Adrenal gland (tissue), 12 donors: ENCODE data around the gene MYL7. TPM values are rescaled to one million over a fixed set of nuclear protein-coding genes. Genes with fewer than 3 reads are reported as not detected.

Experiments
- DNase-seq, 7 donors: peaks; one replicate each; pipeline ENCODE4 v3.0.0-alpha.2; 2019 to 2020
- H3K27ac ChIP-seq, 5 donors: fragments of 200-600 bp; sonication (generic) in 4 of 5; 1 replicate in 3 of 5; 2 replicates in 2 of 5; pipeline versions ENCODE4 v1.5.1 to v1.8.0; 2016 to 2020; ENCODE audit warnings: mild to moderate bottlenecking in 1 of 5
- H3K27me3 ChIP-seq: fragments of 200-600 bp; 2 replicates; pipeline ENCODE4 v1.8.0; 2021
- H3K36me3 ChIP-seq, 2 donors: fragments of 200-600 bp; replicated peaks in 1 of 2; 1 replicate in 1 of 2; 2 replicates in 1 of 2; pipeline versions ENCODE4 v1.5.1 to v1.8.0; 2018 to 2022
- H3K4me1 ChIP-seq, 2 donors: fragments of 200-600 bp; replicated peaks in 1 of 2; 1 replicate in 1 of 2; 2 replicates in 1 of 2; pipeline versions ENCODE4 v1.5.1 to v1.8.0; 2018 to 2021
- H3K4me3 ChIP-seq, 4 donors: fragments of 200-600 bp; sonication (generic) in 3 of 4; one replicate each; pipeline ENCODE4 v1.5.1; 2016 to 2018
- H3K9me3 ChIP-seq, 3 donors: fragments of 200-600 bp; sonication (generic) in 1 of 3; replicated peaks in 1 of 3; 1 replicate in 2 of 3; 2 replicates in 1 of 3; pipeline versions ENCODE4 v1.5.1 to v1.8.0; 2016 to 2021
- POLR2A ChIP-seq, 2 donors: fragments of 450-650 bp; IDR thresholded peaks; one replicate each; pipeline ENCODE4 v1.6.1; 2017; ENCODE audit warnings: antibody characterized with exemption in 2 of 2, mild to moderate bottlenecking in 2 of 2, moderate library complexity in 1 of 2
- whole genome bisulfite sequencing, 4 donors: extraction: QIAGEN DNeasy Blood & Tissue Kit in 2 of 4; methylation state at CpG; one replicate each; pipeline versions ENCODE4 v1.1.5 to v1.1.7; 2013 to 2017; 5-methylcytosine and 5-hydroxymethylcytosine counted together
- intact Hi-C, 2 donors: fragments of 100-400 bp; cut with DNase I; formaldehyde crosslinking; loops; one replicate each; pipeline versions ENCODE4 v1.14.1 to v1.15.0; 2022 to 2023
- polyA plus RNA-seq, 3 donors: library from polyadenylated mRNA; stranded (reverse); fragments of 200-250 nt in 2 of 3; fragments of 350-450 nt in 1 of 3; fragmentation: Illumina TruSeq in 1 of 3; extraction: RNeasy Lipid Tissue Mini Kit (QIAGEN cat#74804) in 1 of 3; gene quantifications; one replicate each; pipeline ENCODE4 v1.2.3, GENCODE V29; 2013 to 2014
- total RNA-seq, 9 donors: library from RNA; depleted of rRNA in 4 of 9; stranded (reverse); fragments of >200 nt in 4 of 9; fragments of 120-200 nt in 1 of 9; fragmentation: NEBNext Ultra II Directional in 1 of 9; extraction: Animal tissue kit (Norgen Biotek cat#: 25700) in 1 of 9; gene quantifications; one replicate each; pipeline versions ENCODE4 v1.1.0 to v1.2.4, GENCODE V29; 2013 to 2023
- TF ChIP-seq, protein P1 (sequence below), 6 experiments: fragments of 450-650 bp in 4 of 6; fragments of 200-600 bp in 2 of 6; sonication (generic) in 1 of 6; IDR thresholded peaks; 1 replicate in 5 of 6; 2 replicates in 1 of 6; pipeline versions ENCODE4 v1.5.1 to v1.8.0; 2016 to 2021; ENCODE audit warnings: antibody characterized with exemption in 6 of 6, mild to moderate bottlenecking in 2 of 6, moderate library complexity in 1 of 6
- donor health status: healthy with polysubstance abuse.
- donor health status: Bipolar disorder and iron deficiency.
- donor health status: DM: yes; HTN: yes; CAD: no.
- donor health status: DM: no; HTN: no; CAD: no.
- donor health status: DM: no; HTN: no; CAD: no.
- donor health status: DM: yes; HTN: yes; CAD: no.

MYL7 gene
- total and polyA plus RNA-seq, 12 donors, result 0.17 to 3.5 (median 0.24) TPM; not detected in 9

DNA sequence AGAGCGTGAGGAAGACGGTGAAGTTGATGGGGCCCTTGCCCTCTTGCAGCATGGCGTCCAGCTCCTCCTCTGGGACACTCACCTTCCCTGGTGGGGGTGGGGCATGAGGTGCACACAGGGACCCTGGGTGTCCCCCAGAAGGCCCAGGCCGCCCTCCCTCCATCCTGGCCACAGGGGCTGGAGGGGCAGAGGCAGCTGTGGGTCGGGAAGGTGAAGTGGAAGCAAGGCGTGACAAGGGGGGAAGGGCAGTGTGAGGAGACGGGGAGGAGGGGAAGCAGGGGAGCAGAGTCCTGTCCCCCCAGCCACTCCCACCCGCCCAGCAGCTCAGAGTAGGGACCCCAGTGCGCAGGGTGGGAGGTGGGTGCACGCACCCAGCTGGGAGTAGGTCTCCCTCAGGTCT, 791 bp downstream of the MYL7 start:
- no peaks in the 10 kb centered on the region for H3K36me3 ChIP-seq
- no peaks in the 10 kb centered on the region for H3K9me3 ChIP-seq
- H3K4me3 ChIP-seq, result no peak overlapping the region
- H3K27me3 ChIP-seq, result peaks cover 8% of the 10 kb centered on the region
- H3K27ac ChIP-seq, result no peak overlapping the region
- 78 to 87% (median 79%) methylated on average over 7 to 10 of the region's 10 CpGs for WGBS, 4 donors
- DNase-seq, result no peak
- H3K4me1 ChIP-seq, result peaks cover under 1 to 2% of the 10 kb centered on the region in 2 donors
- no peak for TF ChIP-seq POLR2A (IDR thresholded peaks at IDR 0.05)
- TF ChIP-seq, protein P1, sequence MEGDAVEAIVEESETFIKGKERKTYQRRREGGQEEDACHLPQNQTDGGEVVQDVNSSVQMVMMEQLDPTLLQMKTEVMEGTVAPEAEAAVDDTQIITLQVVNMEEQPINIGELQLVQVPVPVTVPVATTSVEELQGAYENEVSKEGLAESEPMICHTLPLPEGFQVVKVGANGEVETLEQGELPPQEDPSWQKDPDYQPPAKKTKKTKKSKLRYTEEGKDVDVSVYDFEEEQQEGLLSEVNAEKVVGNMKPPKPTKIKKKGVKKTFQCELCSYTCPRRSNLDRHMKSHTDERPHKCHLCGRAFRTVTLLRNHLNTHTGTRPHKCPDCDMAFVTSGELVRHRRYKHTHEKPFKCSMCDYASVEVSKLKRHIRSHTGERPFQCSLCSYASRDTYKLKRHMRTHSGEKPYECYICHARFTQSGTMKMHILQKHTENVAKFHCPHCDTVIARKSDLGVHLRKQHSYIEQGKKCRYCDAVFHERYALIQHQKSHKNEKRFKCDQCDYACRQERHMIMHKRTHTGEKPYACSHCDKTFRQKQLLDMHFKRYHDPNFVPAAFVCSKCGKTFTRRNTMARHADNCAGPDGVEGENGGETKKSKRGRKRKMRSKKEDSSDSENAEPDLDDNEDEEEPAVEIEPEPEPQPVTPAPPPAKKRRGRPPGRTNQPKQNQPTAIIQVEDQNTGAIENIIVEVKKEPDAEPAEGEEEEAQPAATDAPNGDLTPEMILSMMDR (IDR thresholded peaks at IDR 0.05), result no peak
- intact Hi-C loops, result no loop called here

DNA sequence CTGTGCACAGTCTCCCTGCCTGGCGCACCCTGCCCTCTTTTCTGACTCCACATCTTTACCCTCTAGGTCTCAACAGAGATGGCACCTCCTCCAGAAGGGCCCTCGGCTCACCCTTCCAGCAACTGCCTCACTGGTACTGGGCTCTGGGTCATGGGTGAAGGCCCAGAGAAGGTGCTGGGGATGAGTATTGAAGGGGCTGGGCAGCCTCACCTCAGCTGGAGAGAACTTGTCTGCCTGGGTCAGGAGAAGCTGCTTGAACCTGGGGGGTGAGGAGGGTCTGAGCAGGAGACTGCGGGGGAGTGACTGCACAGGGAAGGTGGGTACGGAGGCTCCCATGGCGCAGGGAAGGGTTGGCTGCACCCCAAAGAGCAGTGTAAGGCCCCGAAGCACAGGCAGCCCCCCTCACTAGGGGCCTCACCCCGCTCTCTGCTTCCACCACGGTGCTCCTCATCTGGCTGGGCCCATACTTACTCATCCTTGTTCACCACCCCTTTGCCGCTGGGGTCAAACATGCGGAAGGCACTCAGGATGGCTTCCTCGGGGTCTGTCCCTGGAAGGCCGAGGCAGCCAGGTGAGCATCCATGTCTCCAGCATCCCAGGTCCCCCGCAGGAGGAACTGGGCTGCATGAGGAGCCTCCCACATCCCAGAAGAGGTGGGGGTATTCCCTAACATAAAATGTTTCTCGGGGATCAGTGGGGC, 1.7 kb downstream of the MYL7 start:
- DNase-seq, result no peak
- intact Hi-C loops, result no loop called here
- 78 to 90% (median 86%) methylated on average over 12 to 14 of the region's 14 CpGs for WGBS, 4 donors
- Histone ChIP-seq H3K9me3 (no peaks in the 10 kb centered on the region), H3K4me1 (no peaks in the 10 kb centered on the region), H3K27ac (no peak overlapping the region), H3K4me3 (no peak overlapping the region), H3K27me3 (no peaks in the 10 kb centered on the region), H3K36me3 (no peaks in the 10 kb centered on the region)
- TF ChIP-seq POLR2A (IDR thresholded peaks at IDR 0.05), result no peak
- TF ChIP-seq, protein P1 (IDR thresholded peaks at IDR 0.05), result no peak

DNA sequence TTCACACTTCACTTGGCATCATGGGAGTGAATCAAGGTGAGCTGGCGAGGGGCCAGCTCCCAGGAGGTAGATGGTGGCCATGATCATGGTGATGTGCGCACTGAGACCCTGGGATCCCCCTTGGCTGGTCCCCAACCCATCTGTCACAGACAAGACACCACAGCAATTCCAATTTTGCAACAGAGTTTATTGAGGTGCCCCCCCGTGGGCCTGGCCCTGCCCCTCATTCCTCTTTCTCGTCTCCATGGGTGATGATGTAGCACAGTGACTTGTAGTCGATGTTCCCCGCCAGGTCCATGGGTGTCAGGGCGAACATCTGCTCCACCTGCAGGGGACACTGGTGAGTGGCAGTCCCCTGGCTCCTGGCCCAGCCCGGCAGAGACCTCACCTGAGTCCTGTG, 2.4 kb downstream of the MYL7 start:
- no peak for DNase-seq
- intact Hi-C loops, result no loop called here
- no peak overlapping the region for H3K27ac ChIP-seq
- H3K27me3 ChIP-seq, result no peaks in the 10 kb centered on the region
- H3K9me3 ChIP-seq, result no peaks in the 10 kb centered on the region
- no peak overlapping the region for H3K4me3 ChIP-seq
- TF ChIP-seq, protein P1 (IDR thresholded peaks at IDR 0.05), result no peak
- no peak for TF ChIP-seq POLR2A (IDR thresholded peaks at IDR 0.05)
- H3K4me1 ChIP-seq, result no peaks in the 10 kb centered on the region
- H3K36me3 ChIP-seq, result no peaks in the 10 kb centered on the region
- WGBS, 4 donors, result 83 to 97% (median 86%) methylated on average over 5 to 8 of the region's 8 CpGs

DNA sequence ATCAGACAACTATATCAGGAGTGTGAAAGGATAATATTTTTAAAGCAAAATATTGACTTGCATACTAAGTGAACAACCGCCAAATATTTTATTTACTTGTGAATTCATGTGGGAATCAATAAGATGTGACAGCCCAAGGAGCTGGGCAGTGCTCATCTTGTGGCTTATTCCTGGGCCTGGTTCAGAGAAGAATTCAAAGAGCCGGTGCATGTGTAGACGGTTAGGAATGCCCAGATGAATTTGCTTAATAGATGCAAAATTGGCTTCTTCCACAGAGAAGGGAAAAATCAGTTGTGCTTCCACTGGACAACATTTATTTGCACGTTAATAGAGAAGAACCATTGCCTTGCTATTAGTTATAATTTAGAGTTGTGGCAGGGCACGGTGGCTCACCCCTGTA, 4.4 kb downstream of the MYL7 start:
- TF ChIP-seq, protein P1 (IDR thresholded peaks at IDR 0.05), result no peak
- TF ChIP-seq POLR2A (IDR thresholded peaks at IDR 0.05), result no peak
- H3K4me1 ChIP-seq, result no peaks in the 10 kb centered on the region
- H3K36me3 ChIP-seq, result no peaks in the 10 kb centered on the region
- no peaks in the 10 kb centered on the region for H3K9me3 ChIP-seq
- no peak for DNase-seq
- intact Hi-C loops, result no loop called here
- no peak overlapping the region for H3K27ac ChIP-seq
- no peak overlapping the region for H3K4me3 ChIP-seq
- H3K27me3 ChIP-seq, result no peaks in the 10 kb centered on the region
- WGBS, 4 donors, result 77 to 91% (median 89%) methylated on average over 5 of the region's 5 CpGs
